ENCODE measurements around the gene PAPPA2.

Gene PAPPA2

GRCh38 chr1:176669782-176670181 lies 206.8 kb downstream of the PAPPA2 start:
- Mint-ChIP-seq H3K27me3 (peaks cover 9% of the 10 kb centered on the region), H3K4me3 (no peak overlapping the region), H3K9me3 (peaks cover 4 to 7% of the 10 kb centered on the region in 2 donors), H3K27ac (no peak overlapping the region), H3K4me1 (no peaks in the 10 kb centered on the region)
- ATAC-seq (no peak), DNase-seq (no peak)

DNA sequence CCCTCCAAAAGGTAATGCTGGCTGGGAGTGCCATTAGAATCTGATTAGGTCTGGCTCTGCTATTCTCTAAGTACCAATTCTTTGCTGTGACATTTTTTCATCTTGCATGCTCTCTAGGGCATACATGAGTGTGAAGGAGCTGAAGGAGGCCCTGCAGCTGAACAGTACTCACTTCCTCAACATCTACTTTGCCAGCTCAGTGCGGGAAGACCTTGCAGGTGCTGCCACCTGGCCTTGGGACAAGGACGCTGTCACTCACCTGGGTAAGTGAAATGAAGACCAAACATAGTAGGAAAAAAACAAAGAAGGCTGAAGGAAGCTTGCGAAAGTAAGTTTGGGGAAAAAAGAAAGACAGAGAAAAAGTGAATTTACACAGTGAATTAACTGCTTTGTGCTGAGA lies 207.9 kb downstream of the PAPPA2 start:
- ATAC-seq (no peak), DNase-seq (no peak)
- H3K4me1 Mint-ChIP-seq: no peaks in the 10 kb centered on the region
- no peak overlapping the region for H3K27ac Mint-ChIP-seq
- peaks cover 4 to 7% of the 10 kb centered on the region in 2 donors for H3K9me3 Mint-ChIP-seq
- peaks cover 19% of the 10 kb centered on the region for H3K27me3 Mint-ChIP-seq
- no peak overlapping the region for H3K4me3 Mint-ChIP-seq

DNA sequence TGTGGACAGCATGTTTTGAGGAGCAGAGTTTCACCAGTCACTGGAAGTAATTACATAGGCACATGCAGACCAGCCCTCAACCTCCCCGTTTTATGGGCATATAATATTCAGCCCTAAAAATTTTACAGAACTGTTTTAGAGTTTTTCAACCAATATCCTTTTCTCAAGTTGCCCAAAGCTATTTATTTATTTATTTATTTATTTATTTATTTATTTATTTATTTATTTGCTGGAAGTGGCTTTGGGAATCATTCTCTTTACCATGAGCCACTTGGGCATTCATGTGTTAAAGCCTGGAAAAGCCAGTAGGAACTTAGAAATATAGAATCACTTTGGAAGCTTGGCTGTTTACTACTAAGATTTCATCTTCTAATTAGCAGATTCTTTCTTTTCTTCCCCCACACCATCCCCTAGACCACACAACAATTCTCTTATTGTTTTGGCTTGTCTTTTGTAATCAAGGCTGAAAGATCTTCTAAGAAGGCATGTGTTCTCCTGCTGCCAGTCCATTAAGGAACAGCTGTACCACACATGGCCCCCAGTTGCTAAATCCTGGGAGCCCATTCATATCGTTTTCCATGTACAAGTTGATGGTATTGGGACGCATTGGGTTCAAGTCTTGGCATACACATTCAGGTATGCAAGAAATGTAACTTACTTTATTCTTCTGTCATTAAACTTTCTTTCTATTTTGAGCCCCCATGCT lies 220.0 kb downstream of the PAPPA2 start:
- H3K4me3 Mint-ChIP-seq: no peak overlapping the region

DNA sequence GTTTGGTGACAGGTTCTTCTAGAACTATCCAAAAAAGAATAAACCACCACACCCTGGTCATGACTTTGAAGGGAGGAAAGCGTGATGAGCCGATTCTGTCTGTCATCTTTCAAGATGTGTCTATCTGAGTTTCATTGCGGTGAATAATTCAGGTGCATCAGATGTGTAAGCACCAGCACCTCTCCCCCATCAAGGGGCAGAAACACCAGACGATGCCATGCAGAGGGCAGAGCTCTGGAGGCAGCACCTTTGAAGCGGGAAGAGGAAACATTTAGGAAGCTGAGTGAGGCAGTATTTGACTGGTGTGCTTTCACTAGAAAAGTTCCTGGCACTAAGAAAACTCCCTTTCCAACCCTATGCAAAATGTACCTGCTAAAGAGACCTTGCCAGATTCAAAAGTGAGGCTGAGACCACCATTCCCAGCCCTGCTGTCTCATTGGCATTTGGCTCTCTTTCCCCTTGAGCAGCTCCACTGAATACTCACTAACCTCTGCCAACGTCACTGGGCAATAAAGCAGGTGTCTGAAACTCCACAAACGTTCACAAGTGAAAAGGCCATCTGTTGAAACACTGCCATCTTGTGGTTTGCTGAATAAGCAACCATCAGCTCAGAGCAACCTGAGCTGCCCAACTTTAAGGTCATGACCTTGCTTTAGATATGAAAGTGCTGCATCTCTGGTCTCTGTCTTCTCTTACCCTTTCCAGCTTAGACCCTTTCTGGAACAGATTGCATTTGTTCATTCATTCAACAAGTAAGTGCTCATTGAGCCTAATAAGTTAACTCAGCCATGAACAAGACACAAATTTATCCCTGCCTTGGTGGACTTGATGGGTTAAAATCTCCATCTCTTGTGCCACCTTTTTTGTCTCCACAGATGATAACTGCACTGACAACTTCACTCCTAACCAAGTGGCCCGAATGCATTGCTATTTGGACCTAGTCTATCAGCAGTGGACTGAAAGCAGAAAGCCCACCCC lies 228.6 kb downstream of the PAPPA2 start:
- Mint-ChIP-seq H3K4me1 (no peaks in the 10 kb centered on the region), H3K27me3 (no peaks in the 10 kb centered on the region), H3K27ac (no peak overlapping the region), H3K9me3 (no peaks in the 10 kb centered on the region), H3K4me3 (no peak overlapping the region)
- peak in 1 of 2 donors; percentile 9 for DNase-seq
- ATAC-seq: peak; percentile 47

More for the DNA sequence above, 220.0 kb downstream of the PAPPA2 start:
- Mint-ChIP-seq H3K27me3 (peaks cover 7% of the 10 kb centered on the region), H3K9me3 (peaks cover 5 to 13% of the 10 kb centered on the region in 2 donors), H3K27ac (no peak overlapping the region), H3K4me1 (no peaks in the 10 kb centered on the region)
- DNase-seq: no peak
- ATAC-seq: no peak

GRCh38 chr1:176692431-176692830 lies 229.5 kb downstream of the PAPPA2 start:
- Mint-ChIP-seq H3K4me1 (no peaks in the 10 kb centered on the region), H3K4me3 (no peak overlapping the region), H3K27me3 (no peaks in the 10 kb centered on the region), H3K27ac (peak overlapping the region in 1 of 2 donors; percentile 69), H3K9me3 (no peaks in the 10 kb centered on the region)
- peak; percentile 27 for ATAC-seq
- no peak for DNase-seq

DNA sequence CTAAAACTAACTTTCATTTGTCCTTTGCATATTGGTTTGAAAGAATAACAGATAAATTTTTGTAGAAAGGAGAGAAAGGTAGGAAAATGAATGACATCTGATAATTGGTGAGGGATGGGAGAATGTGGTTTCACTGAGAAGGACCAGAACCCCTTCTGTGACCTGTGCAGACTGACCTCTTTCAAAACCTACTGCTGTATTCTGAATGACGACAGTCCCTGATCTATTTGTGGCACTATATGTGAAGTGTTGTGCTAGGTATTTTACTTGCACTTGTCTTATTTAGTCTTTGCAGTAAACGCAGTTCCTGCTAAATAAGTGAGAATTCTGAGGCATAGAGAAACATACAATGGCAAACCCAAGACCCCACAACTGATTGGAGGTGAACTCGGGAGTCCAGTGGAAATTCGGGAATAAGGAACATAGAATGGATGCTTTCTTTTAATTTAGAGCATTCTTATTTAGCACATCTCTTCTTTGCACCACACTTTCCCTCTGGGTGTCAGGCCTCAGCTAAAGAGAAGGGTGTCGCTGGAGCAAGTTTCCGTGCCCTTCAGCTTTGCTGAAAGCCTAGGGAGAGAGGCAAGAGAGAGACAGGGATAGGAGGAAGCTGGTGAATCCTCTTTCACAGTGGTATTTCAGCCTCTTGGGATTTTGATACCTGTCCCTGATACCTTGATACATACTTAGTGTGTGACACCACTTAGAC lies 230.2 kb downstream of the PAPPA2 start:
- Mint-ChIP-seq H3K4me1 (no peaks in the 10 kb centered on the region), H3K9me3 (no peaks in the 10 kb centered on the region), H3K4me3 (no peak overlapping the region), H3K27me3 (no peaks in the 10 kb centered on the region), H3K27ac (no peak overlapping the region)
- DNase-seq: no peak
- ATAC-seq: no peak

- DNase-seq (no peak), ATAC-seq (no peak)
- H3K9me3 Mint-ChIP-seq: no peaks in the 10 kb centered on the region
- H3K27ac Mint-ChIP-seq: no peak overlapping the region
- no peaks in the 10 kb centered on the region for H3K27me3 Mint-ChIP-seq
- no peak overlapping the region for H3K4me3 Mint-ChIP-seq
- no peaks in the 10 kb centered on the region for H3K4me1 Mint-ChIP-seq
Observed at GRCh38 chr1:176693697-176694329, 230.8 kb downstream of the PAPPA2 start.

GRCh38 chr1:176694713-176695112 lies 231.7 kb downstream of the PAPPA2 start:
- Mint-ChIP-seq H3K9me3 (no peaks in the 10 kb centered on the region), H3K4me1 (no peaks in the 10 kb centered on the region), H3K27ac (no peak overlapping the region), H3K27me3 (no peaks in the 10 kb centered on the region), H3K4me3 (no peak overlapping the region)
- ATAC-seq (no peak), DNase-seq (no peak)

GRCh38 chr1:176696109-176696508 lies 233.1 kb downstream of the PAPPA2 start:
- no peak overlapping the region for H3K4me3 Mint-ChIP-seq
- H3K4me1 Mint-ChIP-seq: no peaks in the 10 kb centered on the region
- no peak for DNase-seq
- H3K27ac Mint-ChIP-seq: no peak overlapping the region
- no peaks in the 10 kb centered on the region for H3K27me3 Mint-ChIP-seq
- no peaks in the 10 kb centered on the region for H3K9me3 Mint-ChIP-seq
- ATAC-seq: no peak

DNA sequence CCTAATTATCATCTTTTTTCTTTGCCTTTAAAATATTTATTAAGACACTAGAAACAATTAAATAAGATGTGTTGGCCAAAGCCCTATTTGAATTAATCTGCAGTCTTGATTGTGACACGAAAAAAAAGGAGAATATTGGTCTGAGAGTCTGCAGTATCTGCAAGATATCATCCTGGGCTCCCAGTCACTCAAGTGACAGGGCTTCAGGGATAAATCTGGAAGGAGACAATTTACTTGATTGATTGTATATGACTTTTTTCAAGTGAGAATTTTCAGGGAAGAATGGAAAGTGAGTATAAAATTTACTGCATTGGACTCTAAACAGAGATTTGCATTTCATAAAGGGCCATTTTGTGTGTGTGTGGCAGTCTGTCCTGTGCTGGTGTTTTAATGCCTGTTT lies 233.7 kb downstream of the PAPPA2 start:
- no peak for ATAC-seq
- Mint-ChIP-seq H3K4me3 (no peak overlapping the region), H3K9me3 (no peaks in the 10 kb centered on the region), H3K27me3 (no peaks in the 10 kb centered on the region), H3K4me1 (no peaks in the 10 kb centered on the region), H3K27ac (peak overlapping the region in 1 of 2 donors; percentile 16)
- no peak for DNase-seq

DNA sequence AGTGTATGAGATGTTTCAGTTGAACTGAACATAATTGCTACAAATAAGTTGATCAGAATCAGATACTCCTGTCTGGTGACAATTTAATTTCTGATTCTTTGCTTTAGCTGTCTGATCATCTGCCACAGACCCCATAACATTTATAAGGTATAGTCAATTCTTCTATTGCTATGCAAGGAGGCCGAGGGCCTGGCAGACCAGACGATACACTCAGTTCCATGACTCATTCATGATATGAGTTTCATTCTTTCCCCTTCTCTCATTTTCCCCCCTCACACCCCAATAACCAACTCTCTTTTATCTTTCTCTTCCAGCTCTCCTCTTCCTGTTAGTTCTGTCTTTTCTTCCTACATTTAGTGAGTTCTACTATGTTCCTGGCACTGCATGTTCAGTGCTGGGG lies 236.8 kb downstream of the PAPPA2 start:
- ATAC-seq (peak; percentile 58), DNase-seq (no peak)
- no peak overlapping the region for H3K27ac Mint-ChIP-seq

DNA sequence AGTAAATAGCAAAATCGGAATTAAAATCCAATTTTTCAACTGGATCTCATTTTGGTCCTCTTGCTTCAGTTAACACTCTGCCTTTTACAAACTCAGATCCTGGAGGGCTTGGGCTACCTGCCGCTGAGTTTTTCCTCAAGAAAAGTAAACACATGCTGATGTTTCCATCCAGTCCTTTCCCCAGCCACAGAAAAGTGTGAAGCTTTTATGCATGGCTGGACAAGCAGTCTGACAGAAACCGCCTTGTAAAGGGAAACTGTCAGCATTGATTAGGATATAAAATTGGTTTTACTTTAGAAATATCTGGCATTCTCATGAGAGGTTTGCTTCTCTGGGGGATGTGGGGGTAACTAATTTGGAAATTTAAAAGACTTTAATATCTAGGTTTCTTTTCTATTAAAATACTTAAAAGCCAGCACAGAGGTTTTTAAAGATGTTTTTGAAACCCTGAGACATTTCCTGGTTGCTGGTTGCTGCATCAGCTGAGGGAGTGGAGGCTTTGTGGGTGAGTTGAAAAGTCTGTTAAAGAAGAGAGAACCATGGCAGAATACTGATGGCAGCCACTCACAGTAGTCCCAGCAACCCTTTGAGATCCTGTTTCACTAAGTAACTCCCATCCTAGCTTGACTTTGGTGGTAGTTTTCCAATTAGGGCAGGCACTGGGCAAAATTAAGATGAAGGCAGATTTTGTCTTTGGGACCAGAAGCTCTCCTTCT lies 238.3 kb downstream of the PAPPA2 start:
- Mint-ChIP-seq H3K9me3 (no peaks in the 10 kb centered on the region), H3K4me3 (no peak overlapping the region), H3K27me3 (no peaks in the 10 kb centered on the region), H3K4me1 (no peaks in the 10 kb centered on the region), H3K27ac (no peak overlapping the region)
- DNase-seq (no peak), ATAC-seq (no peak)

More for the DNA sequence above, 236.8 kb downstream of the PAPPA2 start:
- Mint-ChIP-seq H3K27me3 (no peaks in the 10 kb centered on the region), H3K4me1 (no peaks in the 10 kb centered on the region), H3K4me3 (no peak overlapping the region), H3K9me3 (no peaks in the 10 kb centered on the region)

DNA sequence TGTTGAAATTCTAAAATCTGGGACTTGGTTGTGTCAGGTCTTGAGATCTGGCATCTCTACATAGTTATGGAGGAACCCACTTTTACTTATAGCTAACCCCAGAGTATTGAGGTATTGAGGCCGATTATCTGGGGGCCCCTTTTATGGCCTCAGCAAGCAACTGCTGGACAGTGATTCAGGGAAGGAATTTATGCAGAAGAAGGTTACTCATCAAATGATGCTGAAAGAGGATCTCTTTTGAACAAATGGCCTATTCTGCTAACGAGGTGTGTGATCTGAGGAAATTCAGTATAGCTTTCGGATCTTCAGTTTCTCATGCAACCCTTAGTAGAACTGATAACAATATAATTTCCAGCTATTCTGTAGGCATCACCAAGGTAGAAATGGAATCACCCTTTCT lies 239.9 kb downstream of the PAPPA2 start:
- no peaks in the 10 kb centered on the region for H3K9me3 Mint-ChIP-seq
- no peak for ATAC-seq
- no peak for DNase-seq
- no peak overlapping the region for H3K4me3 Mint-ChIP-seq
- no peak overlapping the region for H3K27ac Mint-ChIP-seq
- no peaks in the 10 kb centered on the region for H3K4me1 Mint-ChIP-seq
- no peaks in the 10 kb centered on the region for H3K27me3 Mint-ChIP-seq

DNA sequence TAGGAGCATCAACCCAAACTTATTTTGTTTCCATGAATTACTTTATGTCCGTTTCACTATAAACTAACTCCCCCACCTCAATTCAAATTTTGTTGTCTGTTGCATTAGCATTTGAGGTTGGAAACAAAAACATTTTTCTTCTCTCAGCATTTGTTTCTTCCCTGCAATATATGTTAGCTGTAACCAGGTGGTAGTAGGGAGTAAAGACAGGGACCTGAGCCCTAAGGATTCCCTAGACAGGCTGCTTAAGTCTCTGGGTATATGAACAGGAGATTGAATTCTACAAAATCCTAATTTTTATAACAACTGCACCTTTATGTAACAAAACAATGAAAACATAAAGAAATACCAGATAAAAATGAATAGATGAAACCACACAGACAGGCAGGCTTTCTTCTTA lies 242.6 kb downstream of the PAPPA2 start:
- no peak for ATAC-seq
- Mint-ChIP-seq H3K4me3 (no peak overlapping the region), H3K4me1 (no peaks in the 10 kb centered on the region), H3K27ac (no peak overlapping the region), H3K27me3 (peaks cover 8% of the 10 kb centered on the region), H3K9me3 (no peaks in the 10 kb centered on the region)
- DNase-seq: no peak

Data from stimulated activated naive CD8-positive, alpha-beta T cell treated with anti-CD3 and anti-CD28 coated beads, Interleukin-15, amount 100 ng/mL, for 72 hours (primary cell).